Measurements from ENCODE around the gene WFDC12. TPM values are rescaled to one million over a fixed set of nuclear protein-coding genes. Genes with fewer than 3 reads are reported as not detected.
A peak's percentile ranks its signal among the peaks of the same experiment; 100 is the strongest.

The WFDC12 gene
- total RNA-seq, 1 donor from 2014 or later, result not detected

- no peak for DNase-seq (ENCODE audit: low spot score)
- Mint-ChIP-seq H3K27ac (ENCODE audit: unreplicated experiment) (no peak overlapping the region), H3K36me3 (ENCODE audit: low read depth, unreplicated experiment) (peaks cover 14% of the 10 kb centered on the region), H3K9me3 (ENCODE audit: unreplicated experiment) (peaks cover 4% of the 10 kb centered on the region), H3K4me1 (ENCODE audit: unreplicated experiment) (peaks cover 8% of the 10 kb centered on the region), H3K27me3 (ENCODE audit: unreplicated experiment) (peaks cover 8% of the 10 kb centered on the region), H3K4me3 (ENCODE audit: unreplicated experiment) (no peak overlapping the region)
- TF ChIP-seq, protein P1, sequence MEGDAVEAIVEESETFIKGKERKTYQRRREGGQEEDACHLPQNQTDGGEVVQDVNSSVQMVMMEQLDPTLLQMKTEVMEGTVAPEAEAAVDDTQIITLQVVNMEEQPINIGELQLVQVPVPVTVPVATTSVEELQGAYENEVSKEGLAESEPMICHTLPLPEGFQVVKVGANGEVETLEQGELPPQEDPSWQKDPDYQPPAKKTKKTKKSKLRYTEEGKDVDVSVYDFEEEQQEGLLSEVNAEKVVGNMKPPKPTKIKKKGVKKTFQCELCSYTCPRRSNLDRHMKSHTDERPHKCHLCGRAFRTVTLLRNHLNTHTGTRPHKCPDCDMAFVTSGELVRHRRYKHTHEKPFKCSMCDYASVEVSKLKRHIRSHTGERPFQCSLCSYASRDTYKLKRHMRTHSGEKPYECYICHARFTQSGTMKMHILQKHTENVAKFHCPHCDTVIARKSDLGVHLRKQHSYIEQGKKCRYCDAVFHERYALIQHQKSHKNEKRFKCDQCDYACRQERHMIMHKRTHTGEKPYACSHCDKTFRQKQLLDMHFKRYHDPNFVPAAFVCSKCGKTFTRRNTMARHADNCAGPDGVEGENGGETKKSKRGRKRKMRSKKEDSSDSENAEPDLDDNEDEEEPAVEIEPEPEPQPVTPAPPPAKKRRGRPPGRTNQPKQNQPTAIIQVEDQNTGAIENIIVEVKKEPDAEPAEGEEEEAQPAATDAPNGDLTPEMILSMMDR (IDR thresholded peaks at IDR 0.05; ENCODE audit: unreplicated experiment), result no peak
These were observed 37.0 kb downstream of the WFDC12 start for GRCh38 chr20:45087097-45087790.

DNA sequence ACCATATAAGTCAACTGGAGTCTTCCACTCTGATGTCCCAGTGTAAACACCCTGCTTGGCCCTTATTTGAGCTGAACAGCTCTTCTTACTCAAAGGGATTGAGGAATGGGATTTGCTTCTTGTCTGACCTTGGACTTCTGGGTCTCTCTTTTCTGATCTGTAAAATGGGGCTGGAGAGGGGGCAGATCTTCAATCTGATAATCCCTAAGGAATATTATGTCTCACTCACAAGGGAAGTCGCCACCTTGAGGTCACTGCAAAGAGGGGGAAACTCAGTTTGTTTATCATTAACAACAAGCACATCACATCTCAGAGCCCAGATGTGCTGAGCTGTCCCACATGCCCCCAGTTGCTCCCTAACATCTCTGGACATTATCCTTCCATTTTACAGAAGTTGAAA is 38.4 kb downstream of the WFDC12 start:
- no peak for DNase-seq (ENCODE audit: low spot score)
- peaks cover 8% of the 10 kb centered on the region for H3K27me3 Mint-ChIP-seq (ENCODE audit: unreplicated experiment)
- peak overlapping the region; percentile 28 for H3K27ac Mint-ChIP-seq (ENCODE audit: unreplicated experiment)
- TF ChIP-seq, protein P1 (IDR thresholded peaks at IDR 0.05; ENCODE audit: unreplicated experiment), result no peak
- H3K9me3 Mint-ChIP-seq (ENCODE audit: unreplicated experiment), result peaks cover 9% of the 10 kb centered on the region
- H3K4me1 Mint-ChIP-seq (ENCODE audit: unreplicated experiment), result peaks cover 8% of the 10 kb centered on the region
- no peak overlapping the region for H3K4me3 Mint-ChIP-seq (ENCODE audit: unreplicated experiment)
- H3K36me3 Mint-ChIP-seq (ENCODE audit: low read depth, unreplicated experiment), result peaks cover 21% of the 10 kb centered on the region

GRCh38 chr20:45085289-45085688 is 39.0 kb downstream of the WFDC12 start:
- TF ChIP-seq, protein P1 (IDR thresholded peaks at IDR 0.05; ENCODE audit: unreplicated experiment), result no peak
- no peak overlapping the region for H3K4me3 Mint-ChIP-seq (ENCODE audit: unreplicated experiment)

DNA sequence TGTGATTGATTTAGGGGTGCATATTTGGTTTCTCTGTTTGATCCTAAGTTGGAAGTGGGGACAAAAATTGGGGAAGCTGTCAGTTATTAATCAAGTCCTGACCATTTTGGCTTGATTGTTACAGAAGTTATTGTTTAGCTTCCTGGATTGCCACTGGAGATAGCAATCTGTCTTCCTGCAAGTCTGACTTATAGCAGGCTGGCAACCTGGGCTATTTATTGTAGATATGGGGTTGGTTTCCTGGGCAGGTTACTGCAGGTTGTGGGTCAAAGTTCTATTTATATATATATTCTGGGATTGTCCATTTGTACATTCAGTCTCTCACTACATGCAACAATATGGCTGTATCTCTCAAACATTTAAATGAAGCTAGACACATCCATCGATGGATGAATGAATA is 41.1 kb downstream of the WFDC12 start:
- Mint-ChIP-seq H3K9me3 (ENCODE audit: unreplicated experiment) (peaks cover 9% of the 10 kb centered on the region), H3K27ac (ENCODE audit: unreplicated experiment) (no peak overlapping the region), H3K36me3 (ENCODE audit: low read depth, unreplicated experiment) (peaks cover 21% of the 10 kb centered on the region), H3K4me1 (ENCODE audit: unreplicated experiment) (peaks cover 8% of the 10 kb centered on the region), H3K4me3 (ENCODE audit: unreplicated experiment) (no peak overlapping the region), H3K27me3 (ENCODE audit: unreplicated experiment) (peaks cover 7% of the 10 kb centered on the region)
- no peak for DNase-seq (ENCODE audit: low spot score)
- TF ChIP-seq, protein P1 (IDR thresholded peaks at IDR 0.05; ENCODE audit: unreplicated experiment), result no peak

More at GRCh38 chr20:45085289-45085688, 39.0 kb downstream of the WFDC12 start:
- peaks cover 8% of the 10 kb centered on the region for H3K4me1 Mint-ChIP-seq (ENCODE audit: unreplicated experiment)
- peaks cover 21% of the 10 kb centered on the region for H3K36me3 Mint-ChIP-seq (ENCODE audit: low read depth, unreplicated experiment)
- peaks cover 9% of the 10 kb centered on the region for H3K9me3 Mint-ChIP-seq (ENCODE audit: unreplicated experiment)
- DNase-seq (ENCODE audit: low spot score), result no peak
- peaks cover 8% of the 10 kb centered on the region for H3K27me3 Mint-ChIP-seq (ENCODE audit: unreplicated experiment)
- H3K27ac Mint-ChIP-seq (ENCODE audit: unreplicated experiment), result peak overlapping the region; percentile 28

DNA sequence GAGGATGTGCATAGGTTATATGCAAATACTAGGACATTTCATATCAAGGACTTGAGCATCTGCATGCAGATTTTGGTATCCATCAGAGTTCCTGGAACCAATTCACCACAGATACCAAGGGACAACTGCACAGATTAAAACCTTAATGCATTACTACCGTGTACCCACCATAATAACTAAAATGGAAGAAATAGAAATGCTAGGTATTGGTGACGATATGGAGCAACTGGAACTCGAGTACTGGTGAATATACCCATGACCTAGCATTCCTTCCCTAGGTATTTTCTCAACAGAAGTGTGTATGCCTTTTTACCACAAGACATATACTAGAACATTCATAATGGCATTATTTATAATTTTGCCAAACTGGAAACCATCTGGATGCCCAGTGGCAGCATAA is 41.8 kb downstream of the WFDC12 start:
- no peak overlapping the region for H3K27ac Mint-ChIP-seq (ENCODE audit: unreplicated experiment)
- no peak overlapping the region for H3K4me3 Mint-ChIP-seq (ENCODE audit: unreplicated experiment)
- DNase-seq (ENCODE audit: low spot score), result no peak
- H3K4me1 Mint-ChIP-seq (ENCODE audit: unreplicated experiment), result peaks cover 8% of the 10 kb centered on the region
- TF ChIP-seq, protein P1 (IDR thresholded peaks at IDR 0.05; ENCODE audit: unreplicated experiment), result no peak
- H3K36me3 Mint-ChIP-seq (ENCODE audit: low read depth, unreplicated experiment), result peaks cover 21% of the 10 kb centered on the region
- peaks cover 9% of the 10 kb centered on the region for H3K9me3 Mint-ChIP-seq (ENCODE audit: unreplicated experiment)
- H3K27me3 Mint-ChIP-seq (ENCODE audit: unreplicated experiment), result peaks cover 5% of the 10 kb centered on the region
